Mesenchymal stem cell (in vitro differentiated cells and primary cell): Measurements from ENCODE around the gene MAML1.
A peak's percentile ranks its signal among the peaks of the same experiment; 100 is the strongest.
"Not testable (repeated sequence)": the region's sequence is repeated elsewhere in the genome, so short reads cannot be mapped to it uniquely, and the experiment has no call there.

Experiments
- DNase-seq: peaks from one replicate; pipeline ENCODE4 v3.0.0-alpha.2; 2013
- H2AFZ ChIP-seq: one replicate; pipeline ENCODE4 v1.6.1; 2013; ENCODE audit warnings: low read depth, mild to moderate bottlenecking, control low read depth, inconsistent platforms, low read length, moderate library complexity
- H2AK5ac ChIP-seq: 2 replicates; pipeline ENCODE4 v1.6.1; 2013; ENCODE audit warnings: low read length, moderate library complexity, mild to moderate bottlenecking, inconsistent platforms; ENCODE audit not compliant: severe bottlenecking
- H2BK120ac ChIP-seq: one replicate; pipeline ENCODE4 v1.6.1; 2013; ENCODE audit warnings: low read depth, mild to moderate bottlenecking, inconsistent platforms, low read length, moderate library complexity
- H2BK12ac ChIP-seq, 2 experiments: one replicate each; pipeline ENCODE4 v1.6.1; 2013; ENCODE audit warnings: inconsistent platforms in 2 of 2, low read length in 2 of 2, mild to moderate bottlenecking in 2 of 2, moderate library complexity in 2 of 2, control low read depth in 1 of 2
- H2BK15ac ChIP-seq: one replicate; pipeline ENCODE4 v1.6.1; 2013; ENCODE audit warnings: mild to moderate bottlenecking, low read depth, inconsistent platforms; ENCODE audit not compliant: poor library complexity, severe bottlenecking
- H2BK5ac ChIP-seq: 2 replicates; pipeline ENCODE4 v1.6.1; 2013; ENCODE audit warnings: low read depth, mild to moderate bottlenecking, low read length, control low read depth, inconsistent platforms; ENCODE audit not compliant: poor library complexity, severe bottlenecking
- H3K14ac ChIP-seq, 2 experiments: one replicate each; pipeline ENCODE4 v1.6.1; 2013; ENCODE audit warnings: inconsistent platforms in 2 of 2, low read length in 2 of 2, control low read depth in 1 of 2, mild to moderate bottlenecking in 1 of 2, moderate library complexity in 1 of 2
- H3K18ac ChIP-seq, 2 experiments: one replicate each; pipeline ENCODE4 v1.6.1; 2013; ENCODE audit warnings: inconsistent platforms in 2 of 2, low read length in 2 of 2, control low read depth in 1 of 2, low read depth in 1 of 2, mild to moderate bottlenecking in 1 of 2
- H3K23ac ChIP-seq, 2 experiments: one replicate each; pipeline ENCODE4 v1.6.1; 2013; ENCODE audit warnings: inconsistent platforms in 2 of 2, low read length in 2 of 2, mild to moderate bottlenecking in 2 of 2, moderate library complexity in 2 of 2, control low read depth in 1 of 2
- H3K27ac ChIP-seq: 2 replicates; pipeline ENCODE4 v1.5.1; 2013; ENCODE audit warnings: mild to moderate bottlenecking, moderate library complexity, low read length, control low read depth, inconsistent platforms; ENCODE audit not compliant: poor library complexity, severe bottlenecking
- H3K27me3 ChIP-seq, 2 experiments: 2 replicates each; pipeline versions ENCODE4 v1.6.1 to v1.7.0; 2013; ENCODE audit warnings: low read length in 2 of 2, mild to moderate bottlenecking in 2 of 2, moderate library complexity in 2 of 2, control low read depth in 1 of 2, inconsistent platforms in 1 of 2; ENCODE audit not compliant: control insufficient read depth in 1 of 2, insufficient read depth in 1 of 2
- H3K36me3 ChIP-seq, 2 experiments: 2 replicates each; pipeline versions ENCODE4 v1.6.1 to v1.7.0; 2013; ENCODE audit warnings: low read length in 2 of 2, control low read depth in 1 of 2, inconsistent platforms in 1 of 2, low read depth in 1 of 2, mild to moderate bottlenecking in 1 of 2; ENCODE audit not compliant: insufficient read depth in 2 of 2, control insufficient read depth in 1 of 2
- H3K4ac ChIP-seq, 2 experiments: one replicate each; pipeline ENCODE4 v1.6.1; 2013; ENCODE audit warnings: inconsistent platforms in 2 of 2, low read length in 2 of 2, mild to moderate bottlenecking in 2 of 2, moderate library complexity in 2 of 2, control low read depth in 1 of 2, low read depth in 1 of 2
- H3K4me1 ChIP-seq: 2 replicates; pipeline ENCODE4 v1.6.1; 2013; ENCODE audit warnings: low read depth, low read length, control low read depth; ENCODE audit not compliant: control insufficient read depth, insufficient read depth
- H3K4me2 ChIP-seq: 2 replicates; pipeline ENCODE4 v1.6.1; 2013; ENCODE audit warnings: low read length, mild to moderate bottlenecking, inconsistent platforms; ENCODE audit not compliant: poor library complexity, severe bottlenecking
- H3K4me3 ChIP-seq, 2 experiments: 2 replicates each; pipeline versions ENCODE4 v1.5.1 to v1.7.0; 2013; ENCODE audit warnings: low read length in 2 of 2, mild to moderate bottlenecking in 2 of 2, control low read depth in 1 of 2, low read depth in 1 of 2; ENCODE audit not compliant: insufficient read depth in 1 of 2
- H3K79me1 ChIP-seq: replicated peaks from 2 replicates; pipeline ENCODE4 v1.6.1; 2013; ENCODE audit warnings: mild to moderate bottlenecking, control low read depth, low read length, inconsistent platforms; ENCODE audit not compliant: poor library complexity, severe bottlenecking
- H3K9ac ChIP-seq: 2 replicates; pipeline ENCODE4 v1.7.0; 2013; ENCODE audit warnings: mild to moderate bottlenecking, low read length, moderate library complexity
- H3K9me3 ChIP-seq: 2 replicates; pipeline ENCODE4 v1.7.0; 2013; ENCODE audit warnings: mild to moderate bottlenecking, low read length; ENCODE audit not compliant: control insufficient read depth
- H4K8ac ChIP-seq: one replicate; pipeline ENCODE4 v1.6.1; 2013; ENCODE audit warnings: inconsistent platforms, mild to moderate bottlenecking, low read length, moderate library complexity
- H4K91ac ChIP-seq: one replicate; pipeline ENCODE4 v1.6.1; 2013; ENCODE audit warnings: mild to moderate bottlenecking, low read length, inconsistent platforms
- WGBS: methylation state at CpG from one replicate; pipeline ENCODE4 v1.1.7; 2013; ENCODE audit warnings: mixed read lengths; 5-methylcytosine and 5-hydroxymethylcytosine counted together

The MAML1 gene

DNA sequence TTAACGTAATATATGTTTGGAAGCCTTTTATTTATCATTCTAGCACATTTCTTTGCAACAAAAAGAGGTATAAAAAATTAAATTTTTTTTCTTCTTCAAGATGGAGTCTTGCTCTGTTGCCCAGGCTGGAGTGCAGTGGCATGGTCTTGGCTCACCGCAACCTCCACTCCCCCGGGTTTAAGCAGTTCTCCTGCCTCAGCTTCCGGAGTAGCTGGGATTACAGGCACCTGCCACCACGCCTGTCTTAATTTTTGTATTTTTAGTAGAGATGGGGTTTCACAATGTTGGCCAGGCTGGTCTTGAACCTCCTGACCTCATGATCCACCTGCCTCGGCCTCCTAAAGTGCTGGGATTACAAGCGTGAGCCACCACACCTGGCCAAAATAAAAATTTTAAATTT is 11.5 kb downstream of the MAML1 start:
- 98% methylated on average over 6 of the region's 7 CpGs for WGBS
- not testable (repeated sequence) for H3K23ac ChIP-seq, H3K27ac ChIP-seq, H3K9me3 ChIP-seq, H2AK5ac ChIP-seq, H3K14ac ChIP-seq, H3K4me2 ChIP-seq, H3K18ac ChIP-seq, H4K91ac ChIP-seq, DNase-seq, H3K4ac ChIP-seq, H2BK120ac ChIP-seq, H3K79me1 ChIP-seq, H2BK15ac ChIP-seq, H3K9ac ChIP-seq, H3K4me1 ChIP-seq, H2BK12ac ChIP-seq, H3K4me3 ChIP-seq, H3K27me3 ChIP-seq, H4K8ac ChIP-seq, H2BK5ac ChIP-seq, H3K36me3 ChIP-seq, H2AFZ ChIP-seq

DNA sequence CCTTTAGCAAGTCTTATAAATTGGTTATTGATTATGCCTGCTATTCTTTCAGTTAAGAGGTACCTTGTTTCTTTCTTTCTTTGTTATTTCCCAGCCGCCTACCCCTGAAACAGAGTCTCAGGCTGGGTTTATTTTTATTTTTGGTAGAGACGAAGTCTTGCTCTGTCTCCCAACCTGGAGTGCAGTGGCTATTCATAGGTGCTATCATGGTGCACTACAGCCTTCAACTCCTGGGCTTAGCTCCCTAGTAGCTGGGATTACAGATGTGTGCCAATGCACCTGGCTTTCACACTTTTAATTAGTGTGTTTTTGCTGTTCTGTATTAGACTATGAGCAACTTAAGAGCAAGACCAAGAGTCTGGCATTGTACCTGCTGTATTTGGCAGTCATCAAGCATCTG is 14.2 kb downstream of the MAML1 start:
- Histone ChIP-seq H2BK120ac (no peak overlapping the region), H3K27ac (no peak overlapping the region), H3K14ac (no peak overlapping the region), H3K4ac (no peak overlapping the region), H2BK5ac (no peak overlapping the region), H4K8ac (no peak overlapping the region), H2BK15ac (no peak overlapping the region), H3K27me3 (no peaks in the 10 kb centered on the region), H3K23ac (no peak overlapping the region), H3K18ac (no peak overlapping the region), H3K4me1 (no peaks in the 10 kb centered on the region), H3K4me2 (no peak overlapping the region), H3K9me3 (no peaks in the 10 kb centered on the region), H3K9ac (no peak overlapping the region), H3K36me3 (peaks cover 9 to 11% of the 10 kb centered on the region in 2 experiments), H2AFZ (no peak overlapping the region), H2AK5ac (no peak overlapping the region), H3K4me3 (no peak overlapping the region), H4K91ac (no peak overlapping the region), H2BK12ac (no peak overlapping the region), H3K79me1 (peaks cover 8% of the 10 kb centered on the region)
- no peak for DNase-seq
- WGBS = 98% methylated on average over 2 of the region's 2 CpGs

DNA sequence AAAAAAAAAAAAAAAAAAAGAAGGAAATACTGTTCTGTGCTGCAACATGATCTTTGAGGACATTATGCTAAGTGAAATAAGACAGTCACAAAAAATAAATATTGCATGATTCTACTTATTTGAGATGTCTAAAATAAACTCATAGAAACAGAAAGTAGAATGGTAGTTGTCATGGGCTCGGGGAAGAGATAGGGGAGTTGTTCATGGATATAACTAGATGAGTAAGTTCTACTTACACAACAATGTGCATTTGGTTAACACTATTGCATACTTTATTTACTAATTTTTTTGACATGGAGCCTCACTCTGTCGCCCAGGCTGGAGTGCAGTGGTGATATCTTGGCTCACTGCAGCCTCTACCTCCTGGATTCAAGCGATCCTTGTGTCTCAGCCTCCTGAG is 15.2 kb downstream of the MAML1 start:
- no peak overlapping the region for H2BK15ac ChIP-seq
- no peak overlapping the region for H4K8ac ChIP-seq
- H2AFZ ChIP-seq = no peak overlapping the region
- 98% methylated on average over 2 of the region's 3 CpGs for WGBS
- H3K4me2 ChIP-seq = no peak overlapping the region
- no peak overlapping the region for H3K9ac ChIP-seq
- no peak overlapping the region for H2BK120ac ChIP-seq
- H3K36me3 ChIP-seq = peaks cover 9 to 11% of the 10 kb centered on the region in 2 experiments
- no peak overlapping the region for H3K4ac ChIP-seq
- DNase-seq = no peak
- H3K4me1 ChIP-seq = no peaks in the 10 kb centered on the region
- no peak overlapping the region for H2BK5ac ChIP-seq
- H3K79me1 ChIP-seq = peaks cover 8% of the 10 kb centered on the region
- no peaks in the 10 kb centered on the region for H3K9me3 ChIP-seq
- H4K91ac ChIP-seq = no peak overlapping the region
- H3K14ac ChIP-seq = no peak overlapping the region
- H3K23ac ChIP-seq = no peak overlapping the region
- no peak overlapping the region for H2BK12ac ChIP-seq
- H3K27me3 ChIP-seq = no peaks in the 10 kb centered on the region
- no peak overlapping the region for H3K18ac ChIP-seq
- H2AK5ac ChIP-seq = no peak overlapping the region
- H3K27ac ChIP-seq = no peak overlapping the region
- no peak overlapping the region for H3K4me3 ChIP-seq

DNA sequence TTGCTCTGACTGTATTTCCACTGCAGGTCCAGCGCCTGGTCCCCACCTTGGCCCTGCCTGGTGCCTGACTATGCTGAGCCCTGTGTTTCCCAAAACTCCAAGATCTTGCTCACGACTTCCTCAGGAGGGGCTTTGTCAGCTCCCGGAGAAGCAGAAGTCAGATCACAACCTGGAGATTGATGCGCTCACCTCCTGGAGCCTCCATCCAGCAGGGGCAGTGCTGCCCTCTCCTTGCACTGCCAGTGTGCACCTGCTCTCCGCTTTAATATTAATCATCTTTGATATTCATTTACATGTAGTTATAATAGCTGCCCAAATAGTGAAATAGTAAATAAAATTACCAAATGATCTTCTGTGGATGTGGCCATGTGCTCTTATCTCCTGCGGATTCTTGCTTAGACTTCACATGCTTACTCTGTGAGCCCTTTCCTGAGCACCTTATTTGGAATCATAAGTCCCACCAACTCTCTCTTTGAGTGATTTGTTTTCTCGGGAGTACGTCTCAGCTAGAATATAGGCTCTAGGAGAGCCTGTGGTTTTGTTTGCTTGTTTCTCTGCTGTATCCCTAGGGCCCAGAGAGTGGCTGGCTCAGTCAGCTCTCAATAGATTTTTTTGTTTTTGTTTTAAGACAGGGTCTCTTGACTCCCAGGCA is 17.4 kb downstream of the MAML1 start:
- Histone ChIP-seq H3K9me3 (no peaks in the 10 kb centered on the region), H3K14ac (no peak overlapping the region), H3K4me1 (no peaks in the 10 kb centered on the region), H2AFZ (no peak overlapping the region), H3K79me1 (peaks cover 15% of the 10 kb centered on the region), H3K27me3 (no peaks in the 10 kb centered on the region), H3K36me3 (peaks cover 9 to 11% of the 10 kb centered on the region in 2 experiments), H3K4me2 (no peak overlapping the region), H3K18ac (no peak overlapping the region), H2BK12ac (no peak overlapping the region), H4K8ac (no peak overlapping the region), H3K27ac (no peak overlapping the region), H3K23ac (no peak overlapping the region), H3K9ac (no peak overlapping the region), H3K4ac (no peak overlapping the region), H2BK5ac (no peak overlapping the region), H2AK5ac (no peak overlapping the region), H4K91ac (peak overlapping the region; percentile 43), H2BK120ac (no peak overlapping the region), H2BK15ac (no peak overlapping the region), H3K4me3 (no peak overlapping the region)
- 95% methylated on average over 6 of the region's 8 CpGs for WGBS
- no peak for DNase-seq
